CD14-positive monocyte (primary cell): Measurements from ENCODE around the gene GPC5. TPM values are rescaled to one million over a fixed set of nuclear protein-coding genes. Genes with fewer than 3 reads are reported as not detected.

Experiments
- DNase-seq, 3 donors: peaks; one replicate each; pipeline ENCODE4 v3.0.0-alpha.2; 2011 to 2022
- H2AFZ ChIP-seq: 2 replicates; pipeline ENCODE4 v1.6.0; 2012; ENCODE audit warnings: mild to moderate bottlenecking, low read depth, low read length, inconsistent platforms; ENCODE audit not compliant: insufficient read depth, poor library complexity, severe bottlenecking
- H3K27ac ChIP-seq, 2 donors: 1 replicate in 1 of 2; 2 replicates in 1 of 2; pipeline ENCODE4 v1.5.1; 2012 to 2013; ENCODE audit warnings: low read length in 2 of 2, control low read depth in 1 of 2, inconsistent platforms in 1 of 2, low read depth in 1 of 2, mild to moderate bottlenecking in 1 of 2
- H3K27me3 ChIP-seq, 2 donors: one replicate each; pipeline versions ENCODE4 v1.6.0 to v1.6.1; 2011 to 2013; ENCODE audit warnings: low read length in 2 of 2; ENCODE audit not compliant: control insufficient read depth in 2 of 2, insufficient read depth in 2 of 2
- H3K36me3 ChIP-seq, 2 donors: replicated peaks in 1 of 2; 1 replicate in 1 of 2; 2 replicates in 1 of 2; pipeline versions ENCODE4 v1.5.1 to v1.6.1; 2012 to 2013; ENCODE audit warnings: low read length in 2 of 2, control low read depth in 1 of 2, inconsistent platforms in 1 of 2, mild to moderate bottlenecking in 1 of 2; ENCODE audit not compliant: insufficient read depth in 2 of 2, control insufficient read depth in 1 of 2
- H3K4me1 ChIP-seq, 2 donors: 1 replicate in 1 of 2; 2 replicates in 1 of 2; pipeline versions ENCODE4 v1.5.1 to v1.6.1; 2012 to 2013; ENCODE audit warnings: low read length in 2 of 2, control low read depth in 1 of 2, inconsistent platforms in 1 of 2, mild to moderate bottlenecking in 1 of 2, moderate library complexity in 1 of 2; ENCODE audit not compliant: insufficient read depth in 2 of 2, control insufficient read depth in 1 of 2
- H3K4me2 ChIP-seq: replicated peaks from 2 replicates; pipeline ENCODE3; 2012; ENCODE audit warnings: low read length, moderate library complexity, mild to moderate bottlenecking; ENCODE audit not compliant: poor library complexity, severe bottlenecking; ENCODE audit errors: extremely low read depth
- H3K4me3 ChIP-seq, 3 experiments: fragments of 200-600 bp in 1 of 3; sonication (generic) in 1 of 3; replicated peaks in 1 of 3; 1 replicate in 2 of 3; 2 replicates in 1 of 3; pipeline ENCODE4 v1.5.1; 2011 to 2013; ENCODE audit warnings: low read length in 3 of 3, mild to moderate bottlenecking in 3 of 3, control low read depth in 2 of 3, low read depth in 2 of 3, inconsistent platforms in 1 of 3, moderate library complexity in 1 of 3
- H3K79me2 ChIP-seq: 2 replicates; pipeline ENCODE4 v1.6.0; 2012; ENCODE audit warnings: mild to moderate bottlenecking, control low read depth, inconsistent platforms, low read length, moderate library complexity; ENCODE audit not compliant: insufficient read depth
- H3K9ac ChIP-seq: 2 replicates; pipeline ENCODE4 v1.6.0; 2017; ENCODE audit warnings: low read length, mild to moderate bottlenecking; ENCODE audit not compliant: insufficient read depth, poor library complexity, severe bottlenecking
- H3K9me3 ChIP-seq, 2 donors: replicated peaks in 1 of 2; 1 replicate in 1 of 2; 2 replicates in 1 of 2; pipeline versions ENCODE4 v1.5.1 to v1.6.1; 2012 to 2013; ENCODE audit warnings: low read length in 2 of 2, control low read depth in 1 of 2; ENCODE audit not compliant: control insufficient read depth in 1 of 2, insufficient read depth in 1 of 2
- H4K20me1 ChIP-seq: 2 replicates; pipeline ENCODE4 v1.6.0; 2012; ENCODE audit warnings: mild to moderate bottlenecking, low read length, control low read depth, moderate library complexity; ENCODE audit not compliant: insufficient read depth
- H3K27ac Mint-ChIP-seq, 7 donors: one replicate each; pipeline ENCODE4 v1.8.0; 2020; ENCODE audit warnings: mild to moderate bottlenecking in 7 of 7, mixed read lengths in 7 of 7, moderate library complexity in 6 of 7, inconsistent platforms in 2 of 7
- H3K27me3 Mint-ChIP-seq, 3 donors: one replicate each; pipeline ENCODE4 v1.8.0; 2021 to 2022; ENCODE audit warnings: low read depth in 3 of 3, mild to moderate bottlenecking in 3 of 3, mixed read lengths in 3 of 3, moderate library complexity in 3 of 3, inconsistent platforms in 1 of 3
- H3K36me3 Mint-ChIP-seq, 2 donors: one replicate each; pipeline ENCODE4 v1.8.0; 2020; ENCODE audit warnings: mixed read lengths in 2 of 2, inconsistent platforms in 1 of 2, mild to moderate bottlenecking in 1 of 2
- H3K4me1 Mint-ChIP-seq: one replicate; pipeline ENCODE4 v1.8.0; 2020; ENCODE audit warnings: mild to moderate bottlenecking, mixed read lengths
- H3K4me3 Mint-ChIP-seq, 2 donors: one replicate each; pipeline ENCODE4 v1.8.0; 2020; ENCODE audit warnings: mild to moderate bottlenecking in 2 of 2, mixed read lengths in 2 of 2, moderate library complexity in 1 of 2
- H3K9me3 Mint-ChIP-seq, 7 donors: one replicate each; pipeline ENCODE4 v1.8.0; 2020 to 2022; ENCODE audit warnings: mixed read lengths in 7 of 7, mild to moderate bottlenecking in 6 of 7, moderate library complexity in 6 of 7, inconsistent platforms in 2 of 7
- CTCF ChIP-seq: fragments of 200-600 bp; IDR thresholded peaks from one replicate; pipeline ENCODE4 v1.8.0; 2022; ENCODE audit warnings: antibody characterized with exemption, mild to moderate bottlenecking
- WGBS: methylation state at CpG from one replicate; pipeline ENCODE4 v1.1.5; 2013; ENCODE audit warnings: missing lambda C conversion rate; ENCODE audit not compliant: insufficient coverage; 5-methylcytosine and 5-hydroxymethylcytosine counted together
- intact Hi-C, 2 donors: fragments of 100-400 bp; cut with micrococcal nuclease; formaldehyde crosslinking; loops; one replicate each; pipeline versions ENCODE4 v1.15.0 to v1.15.1; 2023
- polyA plus RNA-seq, 3 donors: library from polyadenylated mRNA; depleted of rRNA in 1 of 3; unstranded in 2 of 3; stranded (reverse) in 1 of 3; fragments of 300-500 nt in 2 of 3; fragments of >200 nt in 1 of 3; fragmentation: Illumina TruSeq in 2 of 3; gene quantifications; 1 replicate in 2 of 3; 2 replicates in 1 of 3; pipeline ENCODE4 v1.2.3, GENCODE V29; 2012 to 2021

GPC5 gene
- polyA plus RNA-seq, 3 donors: not detected

- no peaks in the 10 kb centered on the region for H3K4me1 ChIP-seq
- H3K27ac Mint-ChIP-seq: no peak overlapping the region
- WGBS: 63% methylated on average over 1 of the region's 3 CpGs
These were observed 645.9 kb downstream of the GPC5 start for GRCh38 chr13:92044351-92044750.

DNA sequence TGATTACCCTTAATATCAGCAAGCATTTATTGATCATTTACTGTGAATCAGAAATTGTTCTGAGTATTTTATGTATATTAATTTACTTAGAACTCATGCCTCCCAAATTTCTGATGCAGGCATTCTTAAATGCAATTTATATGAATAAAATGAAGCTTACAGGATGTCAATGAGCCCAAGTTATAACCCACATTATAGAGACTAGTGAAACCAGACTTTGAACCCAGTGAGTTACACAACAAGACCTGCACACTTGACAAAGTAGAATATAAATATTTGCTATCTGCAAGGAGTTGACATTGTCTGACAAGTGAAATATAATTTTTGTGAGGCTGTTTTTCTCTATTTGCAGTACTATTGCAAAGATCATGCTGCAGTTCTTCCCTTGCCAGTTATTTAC lies 656.0 kb downstream of the GPC5 start:
- H3K36me3 Mint-ChIP-seq: no peaks in the 10 kb centered on the region

More at GRCh38 chr13:92044351-92044750, 645.9 kb downstream of the GPC5 start:
- no peak overlapping the region for H3K4me3 Mint-ChIP-seq
- no peaks in the 10 kb centered on the region for H3K36me3 Mint-ChIP-seq
- TF ChIP-seq CTCF: no peak
- Histone ChIP-seq H3K9ac (no peak overlapping the region), H3K4me3 (no peak overlapping the region), H3K4me2 (no peak overlapping the region), H2AFZ (no peak overlapping the region), H3K27me3 (no peaks in the 10 kb centered on the region), H3K36me3 (no peaks in the 10 kb centered on the region), H4K20me1 (no peaks in the 10 kb centered on the region), H3K27ac (no peak overlapping the region), H3K9me3 (peaks cover 13 to 16% of the 10 kb centered on the region in 2 donors), H3K79me2 (no peaks in the 10 kb centered on the region)
- peaks cover 0 to 13% (median 2%) of the 10 kb centered on the region in 7 donors for H3K9me3 Mint-ChIP-seq
- DNase-seq: no peak
- H3K4me1 Mint-ChIP-seq: no peaks in the 10 kb centered on the region
- intact Hi-C loops: no loop called here
- H3K27me3 Mint-ChIP-seq: no peaks in the 10 kb centered on the region

More for the DNA sequence above, 656.0 kb downstream of the GPC5 start:
- Histone ChIP-seq H2AFZ (no peak overlapping the region), H3K27ac (no peak overlapping the region), H3K27me3 (no peaks in the 10 kb centered on the region), H4K20me1 (no peaks in the 10 kb centered on the region), H3K9ac (no peak overlapping the region), H3K4me1 (no peaks in the 10 kb centered on the region), H3K4me3 (no peak overlapping the region), H3K36me3 (no peaks in the 10 kb centered on the region), H3K4me2 (no peak overlapping the region), H3K9me3 (peaks cover 0 to 8% of the 10 kb centered on the region in 2 donors), H3K79me2 (no peaks in the 10 kb centered on the region)
- DNase-seq: no peak
- no peak overlapping the region for H3K27ac Mint-ChIP-seq
- peaks cover 0 to 2% (median 0%) of the 10 kb centered on the region in 3 donors for H3K27me3 Mint-ChIP-seq
- H3K9me3 Mint-ChIP-seq: peaks cover 0 to 5% (median 5%) of the 10 kb centered on the region in 7 donors
- H3K4me3 Mint-ChIP-seq: no peak overlapping the region
- H3K4me1 Mint-ChIP-seq: no peaks in the 10 kb centered on the region
- TF ChIP-seq CTCF: no peak
- intact Hi-C loops: no loop called here
